HG02588 (cell line): ENCODE results near the gene TEX53.

ENCODE experiments used
- ATAC-seq: cut with Tn5 transposase; IDR thresholded peaks from one replicate; pipeline ENCODE4 v1.9.1; 2021; ENCODE audit warnings: mild to moderate bottlenecking, moderate library complexity; ENCODE audit not compliant: unreplicated experiment

The TEX53 gene

DNA sequence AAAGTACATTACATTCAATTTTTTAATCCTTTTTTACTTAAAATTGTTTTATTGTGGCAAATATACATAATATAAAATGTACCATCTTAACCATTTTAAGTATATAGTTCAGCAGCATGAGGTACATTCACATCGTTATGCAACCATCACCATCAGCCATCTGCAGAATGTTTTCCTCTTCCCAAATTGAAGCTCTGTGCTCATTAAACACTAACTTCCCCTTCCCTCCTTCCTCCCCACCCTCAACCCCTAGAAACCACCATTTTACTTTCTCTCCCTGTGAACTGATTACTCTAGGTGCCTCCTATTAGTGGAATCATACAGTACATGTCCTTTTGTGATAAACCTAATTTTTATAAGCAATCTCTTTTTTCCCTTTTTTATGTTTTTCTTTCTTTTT, 15.6 kb downstream of the TEX53 start:
- no peak for ATAC-seq

DNA sequence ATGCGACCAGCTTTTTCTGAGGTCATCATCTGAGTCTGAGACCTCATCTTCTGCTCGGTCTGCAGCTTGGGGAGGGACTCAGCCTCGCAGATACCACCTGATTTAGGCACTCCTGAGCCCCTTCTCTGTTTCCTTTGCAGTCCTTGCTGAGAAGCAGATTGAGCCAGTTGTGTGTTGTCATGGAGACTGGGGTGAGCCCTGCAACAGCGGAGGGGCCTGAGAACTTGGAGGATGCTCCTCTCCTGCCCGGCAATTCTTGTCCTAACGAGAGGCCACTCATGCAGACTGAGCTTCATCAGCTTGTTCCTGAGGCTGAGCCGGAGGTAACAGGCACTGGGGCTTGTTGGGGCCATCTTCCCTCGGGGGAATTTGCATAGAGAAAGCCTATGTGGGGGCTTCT, 19.2 kb downstream of the TEX53 start:
- no peak for ATAC-seq

DNA sequence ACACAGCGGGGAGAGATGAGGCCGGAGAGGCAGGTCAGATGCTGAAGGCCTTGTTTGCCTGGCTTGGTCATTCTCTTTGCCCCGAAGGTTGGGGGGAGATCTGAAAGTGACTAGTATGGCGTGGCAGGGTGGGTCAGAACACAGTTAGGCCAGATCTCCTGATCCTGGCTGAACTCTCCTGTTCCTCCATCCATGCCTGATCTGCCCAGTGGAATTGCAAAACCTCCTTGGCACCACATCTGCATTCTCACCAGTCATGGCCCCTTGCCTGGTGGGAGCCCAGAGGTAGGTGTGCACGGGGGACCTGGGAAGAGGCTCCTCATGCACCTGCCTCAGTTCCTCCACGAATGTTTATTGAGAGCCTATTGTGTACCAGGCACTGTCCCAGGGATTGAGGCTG, 23.2 kb downstream of the TEX53 start:
- no peak for ATAC-seq

DNA sequence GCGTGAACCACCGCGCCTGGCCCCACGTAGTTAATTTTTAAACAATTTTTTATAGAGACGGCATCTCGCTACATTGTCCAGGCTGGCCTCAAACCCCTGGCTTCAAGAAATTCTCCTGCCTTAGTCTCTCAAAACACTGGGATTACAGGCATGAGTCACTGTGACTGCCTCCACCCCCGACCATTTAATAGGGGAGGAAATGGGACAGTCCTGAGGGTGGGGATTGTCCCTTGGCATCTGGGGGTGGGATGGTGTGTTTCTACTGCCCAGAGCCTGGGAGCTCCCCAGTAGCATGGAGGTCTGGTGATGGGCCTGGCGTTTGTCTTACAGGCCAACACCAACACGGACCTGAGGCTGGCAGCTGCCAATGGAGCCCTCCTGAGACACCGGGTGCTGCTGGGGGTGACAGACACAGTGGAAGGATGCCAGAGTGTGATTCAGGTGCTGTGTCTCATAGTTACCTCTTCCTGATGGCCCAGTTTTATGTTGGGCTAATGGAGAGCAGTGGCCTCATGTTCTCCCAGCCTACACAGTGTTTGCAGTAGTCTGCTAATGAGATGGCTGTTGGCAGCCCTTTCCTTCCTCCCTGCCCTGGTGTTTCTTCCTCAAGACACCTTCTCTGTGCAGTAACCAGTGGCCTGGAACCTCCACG, 24.0 kb downstream of the TEX53 start:
- ATAC-seq: no peak

DNA sequence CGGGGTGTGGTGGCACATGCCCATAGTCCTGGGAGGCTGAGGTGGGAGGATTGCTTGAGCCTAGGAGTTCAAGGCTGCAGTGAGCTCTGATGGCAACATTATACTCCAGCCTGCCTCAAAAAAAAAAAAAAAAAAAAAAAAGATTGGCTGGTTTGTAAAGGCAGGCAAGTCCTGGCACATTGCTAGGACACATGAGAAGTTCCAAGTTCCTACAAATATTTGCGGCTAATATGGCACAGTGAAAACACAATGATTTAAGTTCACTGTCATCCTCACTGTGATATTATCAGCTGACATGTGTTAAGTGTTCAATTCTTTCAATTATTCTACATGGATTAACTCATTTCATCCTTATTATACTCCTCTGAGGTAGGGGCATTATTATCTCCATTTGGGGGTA, 26.4 kb downstream of the TEX53 start:
- no peak for ATAC-seq

DNA sequence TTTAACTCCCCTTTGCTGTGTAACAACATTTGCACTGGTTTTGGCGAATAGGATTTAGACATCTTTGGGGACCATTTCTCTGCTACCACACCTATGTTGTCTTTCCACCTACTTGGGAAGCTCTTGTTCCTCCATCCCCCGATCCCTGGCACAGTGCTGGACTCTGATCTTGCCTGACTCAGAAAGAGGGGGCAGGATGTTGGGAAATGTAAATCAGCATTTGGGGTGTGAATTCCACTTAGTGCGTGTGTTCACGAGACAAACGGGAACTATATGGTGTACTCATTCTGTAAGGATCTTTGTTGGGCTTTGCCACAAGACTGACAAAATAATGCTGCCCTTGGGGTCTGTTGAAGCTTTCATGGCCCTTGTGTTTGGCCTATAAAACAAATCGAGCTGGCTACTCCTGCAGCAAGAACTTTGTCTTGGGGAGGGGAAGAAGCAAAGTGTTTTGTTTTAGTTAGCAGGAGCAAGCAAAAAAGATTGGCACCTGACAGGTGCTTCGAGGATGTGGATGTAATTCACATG, 28.0 kb downstream of the TEX53 start:
- ATAC-seq: no peak

DNA sequence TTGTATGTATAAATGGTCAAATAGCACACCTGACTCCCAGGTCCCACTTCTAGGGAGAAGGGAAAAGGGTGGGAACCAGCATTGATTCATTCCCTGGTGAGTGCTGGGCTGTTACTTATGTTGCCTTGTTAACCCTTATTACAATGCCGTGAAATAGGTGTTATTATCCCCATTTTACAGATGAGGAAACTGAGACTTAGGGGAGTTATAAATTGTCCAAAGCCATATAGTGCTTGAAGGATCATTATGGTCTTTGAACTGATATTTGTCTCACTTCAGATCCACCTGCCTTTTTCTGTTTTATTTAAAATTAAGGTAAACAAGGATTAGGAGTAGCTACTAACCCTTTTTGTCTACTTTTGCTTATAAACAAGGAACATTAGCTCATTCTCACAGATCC, 30.1 kb downstream of the TEX53 start:
- ATAC-seq: no peak

DNA sequence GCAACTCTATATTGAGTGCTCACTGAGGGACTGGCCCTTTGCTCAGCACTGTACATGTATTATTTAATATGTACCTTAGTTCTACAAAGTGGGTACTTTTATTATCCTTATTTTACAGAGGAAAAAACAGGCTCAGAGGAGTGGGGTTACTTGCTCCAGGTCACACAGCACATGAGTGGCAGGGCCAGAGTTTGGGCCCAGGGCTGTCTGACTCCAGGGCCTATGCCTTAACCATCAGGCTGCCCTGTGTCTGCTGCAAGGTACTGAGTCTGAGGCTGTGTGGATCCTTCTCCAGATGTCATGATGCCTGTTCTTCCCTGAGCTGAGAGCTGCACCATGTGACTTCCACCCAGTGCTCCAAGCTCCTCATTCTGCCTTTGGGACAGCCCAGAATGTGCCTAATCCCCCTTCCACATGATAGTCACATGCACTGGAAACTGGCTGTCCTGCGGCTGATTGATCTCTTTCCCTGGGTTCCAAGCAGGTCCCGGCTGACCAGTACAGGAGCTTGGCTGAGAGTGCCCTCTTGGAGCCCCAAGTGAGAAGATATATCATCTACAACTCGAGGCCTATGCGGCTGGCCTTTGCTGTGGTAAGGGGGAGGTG, 31.1 kb downstream of the TEX53 start:
- no peak for ATAC-seq

DNA sequence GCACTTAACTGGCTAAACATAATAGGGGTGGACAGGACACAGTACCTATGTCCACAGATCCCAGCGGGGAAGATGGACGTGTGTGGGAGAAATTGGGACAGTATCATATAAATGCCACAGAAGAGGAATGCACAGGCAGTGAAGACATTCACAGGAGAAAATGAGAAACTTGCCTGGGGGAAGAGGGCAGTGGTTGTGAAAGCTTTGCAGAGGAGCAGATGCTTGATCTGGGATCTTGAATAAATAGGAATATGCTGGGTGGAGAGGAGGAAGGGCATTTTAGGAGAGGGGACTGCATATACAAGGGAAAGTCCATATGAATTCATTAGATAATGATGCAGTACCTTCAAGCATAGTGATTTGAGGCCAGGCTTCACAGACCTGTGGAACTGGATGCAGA, 32.9 kb downstream of the TEX53 start:
- ATAC-seq: no peak

DNA sequence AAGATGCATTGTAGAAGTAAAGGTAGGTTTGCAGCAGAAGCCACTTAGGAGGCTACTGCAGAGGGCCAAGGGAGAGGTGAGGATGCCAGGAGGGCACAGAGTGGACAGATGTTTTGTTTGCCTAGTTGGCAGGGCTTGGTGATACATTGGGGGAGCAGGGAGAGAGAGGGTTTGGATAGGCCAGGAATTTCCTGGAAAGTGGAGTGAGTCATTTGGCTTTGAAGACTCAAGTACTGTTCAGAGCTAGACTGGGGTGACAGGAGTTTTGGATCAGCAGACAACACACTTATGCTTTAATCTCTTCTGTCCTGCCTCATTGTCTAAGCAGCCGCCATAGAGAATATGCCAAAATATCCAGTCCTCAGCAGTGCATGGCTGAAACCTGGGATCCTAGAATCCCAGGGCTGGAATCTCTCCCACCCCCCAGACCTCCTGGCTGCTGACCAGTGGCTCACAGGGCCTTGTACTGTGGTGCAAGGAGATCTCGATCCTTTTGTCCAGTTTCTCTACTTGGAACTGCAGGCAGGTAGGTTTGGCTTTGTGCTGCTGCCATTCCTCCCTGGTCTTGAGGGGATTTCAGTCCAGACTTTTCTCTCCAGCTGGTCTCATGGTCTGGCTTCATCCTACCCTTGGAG, 35.5 kb downstream of the TEX53 start:
- ATAC-seq: no peak

DNA sequence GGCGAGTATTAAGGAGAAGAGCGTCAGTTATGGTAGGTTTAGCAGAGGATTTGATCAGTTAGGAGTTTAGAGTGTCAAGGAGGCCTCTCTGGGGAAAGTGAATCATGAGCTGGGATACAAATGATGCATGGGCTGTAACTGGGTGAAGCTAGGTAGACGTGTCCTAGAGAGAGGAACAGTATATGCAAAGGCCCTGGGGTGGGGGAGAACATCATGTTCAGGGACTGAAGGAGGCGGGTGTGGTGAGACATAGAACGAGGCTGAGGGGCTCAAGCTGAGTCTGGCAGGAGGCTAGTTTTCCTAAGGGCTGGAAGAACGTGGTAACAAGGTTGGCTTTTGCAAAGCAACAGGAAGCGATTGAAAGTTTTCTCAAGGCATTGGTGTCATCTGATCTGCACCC, 36.0 kb downstream of the TEX53 start:
- ATAC-seq: no peak

DNA sequence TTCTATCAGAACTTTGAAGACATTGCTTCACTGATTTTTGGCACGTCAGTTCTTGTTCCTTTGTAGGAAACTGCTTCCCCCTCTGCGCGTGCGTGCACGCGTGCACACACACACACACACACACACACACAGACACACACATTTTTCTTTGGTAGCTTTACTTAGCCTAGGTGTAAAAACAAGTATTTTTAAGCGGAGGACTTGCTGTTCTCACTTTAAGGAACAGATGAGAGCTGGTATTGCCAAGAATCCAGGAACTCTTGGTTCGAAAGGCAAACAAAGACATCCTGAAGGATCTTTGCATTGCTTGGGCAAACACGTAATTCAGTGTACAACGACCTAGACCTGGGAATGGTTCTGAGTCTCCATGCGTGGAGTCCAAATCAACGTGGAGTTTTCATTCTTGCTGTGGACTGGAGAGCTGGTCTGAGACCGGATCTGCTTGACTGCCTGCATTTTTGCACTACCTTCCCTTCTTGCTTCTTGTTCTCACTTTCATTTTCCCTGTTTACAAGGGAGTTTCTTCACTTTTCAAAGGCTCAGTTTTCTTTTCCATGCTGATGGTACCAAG, 38.3 kb downstream of the TEX53 start:
- no peak for ATAC-seq

DNA sequence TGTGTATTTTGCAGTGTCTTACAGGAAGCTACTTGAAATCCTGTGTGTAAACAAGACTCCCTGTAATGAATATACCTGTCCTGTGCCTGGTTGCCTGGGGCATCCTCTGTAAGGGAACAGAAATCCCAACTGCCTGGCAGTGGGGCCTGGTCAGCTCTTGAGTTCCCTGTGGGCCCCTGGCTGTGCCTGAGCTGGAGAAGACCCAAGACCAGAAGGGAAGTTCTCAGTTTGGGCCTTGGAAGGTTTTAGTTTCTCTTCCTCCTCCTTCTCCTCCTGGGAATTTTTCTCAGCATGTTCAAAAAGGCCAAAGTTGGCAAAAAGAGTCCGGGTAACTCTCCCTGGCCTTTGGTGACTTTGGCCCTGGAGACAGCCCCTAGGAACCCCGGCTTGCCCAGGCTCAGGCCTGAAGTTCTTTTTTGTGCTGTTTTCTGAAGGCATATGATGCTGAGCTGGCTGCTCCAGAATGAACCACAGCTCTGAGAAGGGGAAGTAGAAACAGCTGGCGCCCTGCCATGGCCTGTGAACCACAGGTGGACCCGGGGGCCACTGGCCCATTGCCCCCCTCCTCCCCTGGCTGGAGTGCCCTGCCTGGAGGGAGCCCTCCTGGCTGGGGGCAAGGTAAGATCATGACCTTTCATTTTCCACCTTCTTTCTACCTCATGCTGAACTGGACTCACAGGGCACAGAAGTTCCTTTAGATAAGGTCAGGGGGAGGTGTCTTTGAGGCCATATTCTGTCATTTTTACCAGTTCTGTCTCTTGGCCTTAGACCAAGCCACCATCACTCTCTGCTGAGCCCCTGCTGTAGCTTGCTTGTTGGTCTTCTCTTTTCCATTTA, 40.7 kb downstream of the TEX53 start:
- ATAC-seq: peak; percentile 69

DNA sequence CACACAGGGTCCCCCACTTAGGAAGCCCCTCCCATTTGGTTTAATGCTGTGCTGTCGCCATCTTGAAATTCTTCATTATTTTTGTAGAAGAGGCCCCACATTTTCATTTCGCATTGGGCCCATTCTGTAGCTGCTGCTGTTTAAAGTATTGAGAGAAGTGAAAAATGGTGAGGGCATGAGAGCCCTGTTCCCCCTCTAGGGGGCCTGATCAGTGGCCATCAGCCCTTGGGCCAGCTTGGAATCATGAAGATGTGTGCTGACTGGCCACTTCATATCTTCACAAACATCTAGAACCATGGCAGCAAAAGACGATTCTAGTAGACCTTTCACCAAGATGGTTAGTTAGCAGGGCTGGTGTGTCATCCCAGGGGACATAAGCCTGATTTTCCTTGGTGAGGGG, 43.2 kb downstream of the TEX53 start:
- no peak for ATAC-seq

DNA sequence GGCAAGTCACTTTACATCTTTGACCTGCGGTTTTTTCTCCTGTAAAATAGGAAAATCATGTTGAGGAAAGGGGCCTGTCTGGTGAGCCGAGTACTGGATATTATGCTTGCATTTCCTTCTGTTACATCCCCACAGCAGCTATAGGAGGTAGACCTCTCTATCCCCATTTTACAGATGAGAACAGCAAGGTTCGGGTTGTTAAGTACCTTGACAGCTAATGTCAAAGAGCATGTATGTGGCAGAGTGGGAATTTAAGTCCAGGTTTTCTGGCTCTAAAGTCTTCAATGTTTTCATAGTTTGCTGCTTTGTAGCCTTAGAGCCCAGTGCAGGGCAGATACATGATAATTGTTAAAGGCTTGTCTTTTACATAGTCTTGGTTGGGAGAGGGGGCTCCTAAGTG, 43.7 kb downstream of the TEX53 start:
- ATAC-seq: no peak

DNA sequence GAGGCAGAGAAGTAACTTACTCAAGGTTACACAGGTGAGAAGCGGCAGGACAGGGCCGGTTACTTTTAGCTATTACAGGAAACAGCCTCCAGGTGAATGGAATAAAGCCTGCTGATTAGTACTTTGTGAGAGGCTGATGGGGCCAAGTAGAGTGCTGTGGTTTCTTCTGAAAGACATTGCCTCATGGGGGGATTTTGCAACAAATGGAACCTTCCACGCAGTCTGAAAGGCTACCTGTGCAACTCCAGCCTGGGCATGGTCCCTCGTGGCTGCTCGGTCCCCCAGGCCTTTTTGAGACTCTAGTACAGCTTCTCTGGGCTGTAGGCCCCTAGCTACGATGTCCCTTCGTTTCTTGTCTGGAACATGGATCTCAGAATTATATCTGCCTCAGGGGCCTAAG, 44.5 kb downstream of the TEX53 start:
- ATAC-seq: no peak

DNA sequence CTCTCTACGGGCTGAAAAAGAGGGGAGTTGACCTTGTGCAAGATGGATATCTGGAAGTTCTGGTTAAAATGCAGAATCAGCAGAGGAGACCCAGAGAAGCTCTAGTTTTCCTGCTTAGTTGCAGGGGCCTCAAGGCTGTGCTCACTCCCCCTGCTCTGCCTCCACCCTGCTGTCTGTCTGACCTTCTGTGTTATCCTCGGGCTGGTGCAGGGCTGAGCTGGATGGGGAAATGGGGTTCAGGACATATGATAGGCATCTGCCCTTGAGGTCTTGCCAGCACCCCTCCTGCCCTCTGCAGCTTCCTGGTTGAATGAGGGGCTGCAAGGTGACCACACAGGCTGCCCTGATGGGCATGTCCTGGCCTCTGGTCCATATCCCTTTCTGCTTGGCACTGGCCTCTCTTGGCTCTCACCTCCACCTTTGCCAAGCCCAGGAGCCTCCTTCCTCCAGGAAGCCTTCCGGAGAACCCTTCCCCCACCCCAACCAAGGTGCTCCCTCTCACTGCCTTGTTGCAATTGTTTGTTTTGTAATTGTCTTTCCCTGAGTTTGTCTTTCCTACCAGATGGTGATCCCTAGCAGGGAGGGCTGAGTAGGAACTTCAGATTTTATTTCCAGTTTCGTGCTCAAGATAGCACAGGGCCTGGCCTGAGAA, 45.2 kb downstream of the TEX53 start:
- ATAC-seq: no peak

DNA sequence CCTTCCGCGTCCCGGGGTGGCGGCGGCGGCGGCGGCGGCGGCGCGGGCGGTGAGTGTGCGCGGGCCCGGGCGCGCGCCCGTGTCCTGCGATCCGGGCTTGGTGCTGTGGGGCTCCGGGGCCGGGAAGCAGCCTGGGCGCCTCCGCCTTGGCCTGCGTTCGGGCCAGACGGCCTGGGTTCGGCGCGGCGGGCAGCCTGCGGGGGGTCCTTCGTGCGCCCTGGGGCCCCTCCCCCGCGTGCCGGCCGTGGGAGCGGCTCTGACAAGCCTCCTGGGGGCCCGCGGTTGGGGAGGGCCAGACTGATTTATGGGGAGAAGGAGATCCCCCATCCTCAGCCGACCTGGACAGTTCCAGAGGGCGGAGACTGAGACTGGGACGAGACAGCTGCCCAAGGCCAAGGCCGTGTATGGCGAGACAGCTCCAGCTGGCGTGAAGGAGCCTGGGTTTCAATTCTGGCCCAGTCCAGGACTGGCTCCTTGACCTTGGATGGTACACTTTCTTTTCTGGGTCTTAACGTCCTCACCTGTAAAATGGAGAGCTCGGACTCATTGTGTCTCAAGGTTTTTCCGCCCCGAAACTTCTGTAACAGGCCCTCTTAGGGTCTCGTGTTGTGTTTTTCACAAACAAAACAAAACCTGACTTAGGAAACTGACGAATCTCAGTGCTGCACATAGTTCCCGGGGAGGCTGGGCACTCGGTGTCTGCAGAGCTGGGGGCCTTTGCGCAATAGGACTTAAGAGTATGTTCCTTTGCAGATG, 45.9 kb downstream of the TEX53 start:
- peak; percentile 37 for ATAC-seq

DNA sequence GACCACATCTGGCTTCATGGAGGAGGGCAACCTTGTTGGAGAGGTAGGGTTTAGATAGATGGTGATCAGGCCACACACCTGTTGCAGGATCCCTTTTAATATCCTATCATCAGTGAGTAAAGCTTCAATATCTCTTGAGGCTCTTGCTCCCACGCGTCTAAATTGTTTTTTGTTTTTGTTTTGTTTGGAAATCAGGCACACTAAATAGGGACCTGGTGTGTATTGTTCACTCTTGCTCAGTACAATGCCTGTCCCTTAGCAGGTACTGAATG, 49.1 kb downstream of the TEX53 start:
- ATAC-seq: no peak
